Measurements from ENCODE around the gene ARF5.
"Not testable (repeated sequence)": the region's sequence is repeated elsewhere in the genome, so short reads cannot be mapped to it uniquely, and the experiment has no call there.

ARF5 gene

DNA sequence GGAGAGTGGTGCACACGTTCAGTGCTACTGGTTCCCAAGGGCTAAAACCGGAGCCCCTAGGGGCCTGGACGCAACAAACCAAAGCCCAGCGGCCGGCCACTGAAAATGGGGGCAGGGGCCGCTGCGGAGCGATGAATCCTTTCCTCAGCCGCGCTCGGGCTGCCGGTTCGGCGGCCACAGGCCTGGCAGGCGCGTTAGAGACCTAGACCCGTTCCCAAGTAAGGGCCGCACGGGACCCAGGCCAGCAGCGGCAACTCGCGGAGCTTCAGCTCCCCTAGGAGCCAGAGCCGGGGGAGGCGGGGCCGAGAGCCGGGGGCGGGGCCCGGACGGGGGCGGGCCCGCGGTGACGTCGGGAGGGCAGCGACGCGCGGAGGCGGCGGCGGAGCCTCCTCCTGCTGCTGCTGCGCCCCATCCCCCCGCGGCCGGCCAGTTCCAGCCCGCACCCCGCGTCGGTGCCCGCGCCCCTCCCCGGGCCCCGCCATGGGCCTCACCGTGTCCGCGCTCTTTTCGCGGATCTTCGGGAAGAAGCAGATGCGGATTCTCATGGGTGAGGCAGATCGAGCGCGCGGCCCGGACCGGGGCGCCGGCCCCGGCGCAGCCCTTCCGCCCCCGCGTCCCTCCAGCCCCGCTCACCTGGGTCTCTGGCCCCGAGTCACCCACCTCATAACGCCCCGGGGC, at the start of gene ARF5:
TSS of gene ARF5 (plus strand) at position 393 of the 678 bp plus-strand sequence. CDS start at position 481, 88 bp downstream.
- DNase-seq (ENCODE audit: low spot score), result peak; percentile 94

DNA sequence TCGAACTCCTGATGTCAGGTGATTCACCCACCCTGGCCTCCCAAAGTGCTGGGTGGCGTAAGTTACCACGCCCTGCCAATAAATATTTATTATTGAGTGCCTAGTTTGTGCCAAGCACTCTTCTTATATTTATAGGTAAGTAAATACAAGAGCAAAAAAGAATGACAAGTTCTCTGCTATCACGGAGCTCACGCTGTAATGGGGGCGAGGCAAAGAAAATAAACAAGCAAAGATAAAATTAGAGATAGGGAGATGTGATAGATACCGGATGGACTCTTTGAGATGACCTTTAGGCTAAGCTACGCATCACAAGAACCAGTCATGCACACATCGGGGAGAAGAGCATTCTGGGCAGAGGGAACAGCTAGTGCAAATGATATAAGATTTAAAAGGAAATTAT, 49.1 kb upstream of the ARF5 start:
- DNase-seq (ENCODE audit: low spot score), result no peak

DNA sequence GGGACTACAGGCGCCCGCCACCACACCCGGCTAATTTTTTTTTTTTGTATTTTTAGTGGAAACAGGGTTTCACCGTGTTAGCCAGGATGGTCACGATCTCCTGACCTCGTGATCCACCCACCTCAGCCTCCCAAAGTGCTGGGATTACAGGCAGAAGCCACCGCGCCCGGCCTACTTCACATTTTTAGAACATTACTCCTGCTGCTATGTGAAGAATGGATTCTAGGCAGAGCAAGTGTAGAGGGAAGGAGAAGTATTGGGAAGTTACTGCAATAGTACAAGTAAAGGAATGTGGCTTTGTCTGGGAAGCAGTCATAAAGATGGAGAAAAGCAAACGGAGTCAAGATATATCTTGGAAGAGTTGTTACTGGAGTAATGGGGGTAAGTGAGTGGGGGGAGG, 47.8 kb upstream of the ARF5 start:
- not testable (repeated sequence) for DNase-seq (ENCODE audit: low spot score)

DNA sequence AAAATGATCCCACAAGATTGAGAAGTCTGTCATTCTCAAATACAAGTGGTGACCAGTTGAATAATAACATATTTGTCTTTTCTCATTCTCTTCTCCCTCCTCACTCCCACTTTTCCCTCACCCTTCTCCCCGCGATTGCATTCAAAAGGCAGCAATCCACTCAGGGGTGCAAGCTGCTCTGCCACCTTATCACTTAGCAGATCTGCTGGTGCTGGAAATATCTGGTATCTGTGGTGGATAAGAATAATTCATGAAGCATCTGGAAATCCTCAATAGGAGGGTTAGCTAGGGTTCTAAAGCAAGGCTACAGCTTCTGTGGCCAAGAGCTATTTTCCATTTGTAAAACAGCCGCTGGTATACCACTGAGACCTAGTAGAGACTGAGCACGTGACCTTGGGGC, 46.7 kb upstream of the ARF5 start:
- no peak for DNase-seq (ENCODE audit: low spot score)

DNA sequence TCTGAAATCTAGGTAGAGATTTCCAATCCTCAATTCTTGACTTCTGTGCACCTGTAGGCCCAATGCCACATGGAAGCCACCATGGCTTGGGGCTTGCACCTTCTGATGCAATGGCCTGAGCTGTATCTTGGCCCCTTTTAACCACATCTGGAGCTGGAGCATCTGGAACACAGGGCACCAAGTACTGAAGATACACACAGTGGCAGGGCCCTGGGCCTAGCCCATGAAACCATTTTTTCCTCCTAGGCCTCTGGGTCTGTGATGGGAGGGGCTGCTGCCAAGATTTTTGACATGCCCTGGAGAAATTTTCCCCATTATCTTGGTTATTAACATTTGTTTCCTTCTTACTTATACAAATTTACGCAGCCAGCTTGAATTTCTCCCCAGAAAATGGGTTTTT, 41.9 kb upstream of the ARF5 start:
- no peak for DNase-seq (ENCODE audit: low spot score)

DNA sequence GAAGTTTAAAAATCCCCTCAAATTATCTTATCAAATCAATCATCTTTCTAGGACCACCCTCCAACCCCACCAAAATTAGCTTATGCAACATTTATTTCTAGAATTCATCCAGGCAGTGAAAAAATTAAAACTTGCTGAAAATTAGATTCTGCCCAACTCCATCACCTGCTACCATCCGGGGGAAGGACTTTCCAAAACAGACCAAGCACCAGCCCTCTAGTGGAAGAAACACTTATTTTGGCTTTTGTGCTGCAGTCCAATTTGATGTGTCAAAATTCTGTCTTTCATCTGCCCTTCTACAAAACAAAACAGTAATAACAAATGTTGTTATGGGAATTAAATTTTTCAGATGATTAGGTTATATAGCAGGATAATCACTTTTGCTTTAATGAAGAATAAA, 38.0 kb upstream of the ARF5 start:
- no peak for DNase-seq (ENCODE audit: low spot score)

DNA sequence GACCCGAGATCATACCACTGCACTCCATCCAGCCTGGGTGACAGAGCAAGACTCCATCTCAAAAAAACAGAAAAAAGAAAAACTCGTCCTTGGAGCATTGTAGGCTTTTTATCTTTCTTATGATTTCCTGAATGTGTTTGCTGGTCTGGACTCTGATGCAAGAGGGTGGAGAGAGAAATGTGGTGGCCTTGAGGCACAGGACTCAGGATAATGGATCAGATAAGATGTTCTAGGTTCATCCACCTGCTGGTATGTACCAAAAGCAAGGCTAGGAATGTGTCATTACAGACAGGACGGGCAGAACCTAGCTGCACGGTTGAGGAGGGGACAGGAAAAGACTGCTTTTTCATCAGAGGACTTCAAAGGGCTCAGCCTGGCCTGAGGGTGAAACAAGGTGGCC, 36.3 kb upstream of the ARF5 start:
- no peak for DNase-seq (ENCODE audit: low spot score)

DNA sequence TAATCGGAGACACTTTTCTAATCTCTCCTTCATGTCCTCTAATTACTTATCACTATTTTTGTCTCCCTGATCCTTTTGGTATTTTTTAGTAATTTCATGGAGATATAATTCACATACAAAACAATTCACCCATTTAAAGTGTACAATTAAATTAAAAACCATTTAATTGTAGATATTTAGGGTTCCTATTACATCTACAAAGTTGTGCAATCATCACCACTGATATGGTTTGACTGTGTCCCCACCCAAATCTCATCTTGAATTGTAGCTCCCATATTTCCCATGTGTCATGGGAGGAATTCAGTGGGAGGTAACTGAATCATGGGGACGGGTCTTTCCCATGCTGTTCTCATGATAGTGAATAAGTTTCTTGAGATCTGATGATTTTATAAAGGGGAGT, 31.8 kb upstream of the ARF5 start:
- no peak for DNase-seq (ENCODE audit: low spot score)

DNA sequence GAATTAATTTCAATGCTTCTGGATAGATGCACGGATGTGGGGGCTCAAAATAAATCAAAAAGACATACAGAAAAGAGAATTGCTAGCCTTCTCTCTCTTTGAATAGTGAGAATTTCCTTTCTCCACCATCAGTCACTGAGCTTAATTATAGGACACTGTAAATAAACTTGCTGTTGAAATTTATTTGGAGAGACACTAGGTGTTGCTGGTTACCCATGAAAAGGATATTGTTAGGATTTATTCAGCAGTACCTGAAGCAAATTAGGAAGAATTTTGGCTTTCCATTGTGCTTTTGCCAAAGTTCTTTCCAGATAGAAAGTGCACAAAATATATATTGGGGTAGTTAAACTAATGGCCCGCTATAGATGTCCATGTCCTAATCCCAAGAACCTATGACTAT, 30.4 kb upstream of the ARF5 start:
- DNase-seq (ENCODE audit: low spot score), result no peak

DNA sequence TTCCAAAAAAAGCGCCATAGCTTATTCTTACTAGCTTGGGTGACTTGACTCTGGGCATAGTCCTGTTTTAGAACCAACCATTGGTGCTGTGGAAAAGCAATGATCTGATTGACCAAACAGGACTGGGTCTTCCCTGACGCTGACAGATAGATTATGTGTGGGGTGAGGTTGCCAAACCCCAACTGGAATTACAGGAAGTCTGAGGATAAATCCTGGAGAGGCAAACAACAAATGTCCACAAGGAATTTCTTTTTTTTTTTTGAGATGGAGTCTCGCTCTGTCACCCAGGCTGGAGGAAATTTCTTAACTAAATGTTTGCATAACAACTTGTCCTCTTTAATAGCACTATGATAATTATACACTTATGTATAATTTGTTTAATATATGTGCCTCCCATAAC, 22.0 kb upstream of the ARF5 start:
- no peak for DNase-seq (ENCODE audit: low spot score)

DNA sequence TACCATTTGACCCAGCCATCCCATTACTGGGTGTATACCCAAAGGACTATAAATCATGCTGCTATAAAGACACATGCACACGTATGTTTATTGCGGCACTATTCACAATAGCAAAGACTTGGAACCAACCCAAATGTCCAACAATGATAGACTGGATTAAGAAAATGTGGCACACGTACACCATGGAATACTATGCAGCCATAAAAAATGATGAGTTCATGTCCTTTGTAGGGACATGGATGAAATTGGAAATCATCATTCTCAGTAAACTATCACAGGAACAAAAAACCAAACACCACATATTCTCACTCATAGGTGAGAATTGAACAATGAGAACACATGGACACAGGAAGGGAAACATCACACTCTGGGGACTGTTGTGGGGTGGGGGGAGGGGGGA, 20.2 kb upstream of the ARF5 start:
- not testable (repeated sequence) for DNase-seq (ENCODE audit: low spot score)

DNA sequence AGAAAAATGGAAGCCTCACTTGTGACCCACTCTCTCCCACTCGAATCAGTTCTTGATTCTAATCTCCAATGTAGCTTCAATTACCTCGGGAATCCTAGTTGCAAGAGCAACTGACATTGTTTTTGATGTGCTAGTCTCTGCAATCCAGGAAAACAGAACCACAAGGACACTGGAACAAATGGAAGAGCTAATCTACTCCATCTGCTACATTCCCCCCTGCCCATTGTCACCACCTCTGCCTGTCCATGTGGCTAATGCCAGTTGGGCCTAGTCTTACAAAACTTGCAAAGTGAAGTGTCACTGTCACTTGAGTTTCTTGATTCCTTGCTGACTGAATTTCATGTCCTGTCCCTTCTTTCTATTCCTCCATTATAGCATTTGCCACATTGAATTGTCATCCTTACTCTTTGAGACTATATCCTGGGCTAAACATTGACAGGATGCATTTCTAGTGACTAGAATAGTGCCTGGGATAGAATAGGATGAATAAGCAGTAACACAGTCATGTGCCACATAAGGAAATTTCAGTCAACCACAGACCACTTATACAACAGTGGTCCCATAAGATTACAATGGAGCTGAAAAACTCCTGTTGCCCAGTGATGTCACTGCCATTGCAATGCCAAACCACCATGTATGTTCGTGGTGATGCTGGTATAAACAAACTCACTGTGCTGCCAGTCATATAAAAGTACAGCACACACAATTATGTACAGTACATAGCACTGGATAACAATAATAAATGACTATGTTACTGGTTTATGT, 16.3 kb upstream of the ARF5 start:
- DNase-seq (ENCODE audit: low spot score), result no peak

DNA sequence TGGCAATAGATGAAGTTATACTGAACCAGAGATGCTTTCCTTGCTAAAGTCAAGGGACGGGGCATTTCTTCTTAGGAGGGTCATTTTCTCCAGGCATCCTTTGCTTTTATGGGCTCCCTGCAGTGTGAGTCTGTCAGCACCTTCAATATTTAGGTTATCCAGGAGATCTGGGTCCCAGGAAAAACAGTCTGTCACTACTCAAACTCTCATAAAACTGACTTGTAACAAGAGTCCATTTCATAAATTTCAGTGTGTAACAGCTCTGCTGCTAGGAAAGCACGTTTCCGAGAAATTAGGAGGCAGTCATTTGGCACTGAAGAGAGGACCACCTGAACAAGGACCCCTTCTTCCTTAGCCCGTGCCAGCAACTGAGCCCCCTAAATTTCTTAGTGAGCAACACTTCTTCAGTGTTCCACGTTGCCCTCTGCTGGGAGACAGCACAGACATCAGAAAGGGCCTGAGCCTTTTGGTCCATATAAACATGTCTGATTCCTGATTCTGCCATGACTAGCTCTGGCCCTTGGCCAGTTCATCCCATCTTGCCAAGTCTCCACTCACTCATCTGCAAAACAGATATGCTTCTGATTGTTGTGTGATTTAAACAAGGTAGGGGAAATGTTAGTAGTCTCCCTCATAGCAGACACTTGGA, 10.1 kb upstream of the ARF5 start:
- no peak for DNase-seq (ENCODE audit: low spot score)

DNA sequence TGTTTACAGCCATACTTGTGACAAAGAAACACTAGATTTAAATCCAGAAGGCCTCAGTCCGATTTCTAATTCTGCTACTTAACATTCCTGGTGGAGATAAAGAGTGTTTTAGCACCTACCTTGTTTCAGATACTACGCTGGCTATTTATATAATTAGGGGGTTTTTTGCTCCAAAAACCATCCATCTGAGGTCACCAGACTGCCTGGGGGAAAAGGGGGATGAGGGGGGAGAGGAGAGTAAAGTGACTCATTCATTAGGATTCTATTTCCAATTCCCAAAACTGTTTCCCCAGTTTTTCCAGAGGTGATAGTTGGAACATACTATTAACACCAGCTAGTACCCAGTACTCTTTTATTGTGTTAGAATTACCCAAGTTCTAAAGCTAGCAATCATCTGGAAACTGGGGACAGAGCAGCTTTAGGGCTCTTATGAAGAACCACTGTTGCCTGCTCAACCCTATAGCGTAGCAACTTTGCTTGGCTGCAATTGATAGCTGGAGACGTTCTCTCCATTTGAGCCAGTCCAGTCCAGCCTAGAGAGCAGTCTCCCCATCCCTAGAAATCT, 9.4 kb upstream of the ARF5 start:
- DNase-seq (ENCODE audit: low spot score), result no peak

DNA sequence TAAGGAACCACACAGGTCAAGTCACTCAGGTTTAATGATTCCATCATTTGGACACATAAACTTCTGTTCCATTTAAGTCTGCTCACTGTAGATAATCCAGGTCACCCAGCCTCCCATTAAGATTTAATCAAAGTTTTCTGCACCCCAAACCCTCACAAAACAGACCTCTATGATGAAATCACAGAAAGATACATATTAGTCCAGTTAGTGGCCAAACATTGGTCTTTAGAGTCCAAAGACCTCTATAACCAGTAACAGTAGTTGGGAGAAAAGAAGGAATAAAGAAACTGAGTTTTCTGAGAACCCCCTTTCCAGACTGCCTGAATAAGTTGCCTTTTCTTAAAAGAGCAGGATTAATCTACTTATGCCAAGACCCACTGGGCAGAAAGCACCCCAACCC, 7.6 kb upstream of the ARF5 start:
- DNase-seq (ENCODE audit: low spot score), result no peak

DNA sequence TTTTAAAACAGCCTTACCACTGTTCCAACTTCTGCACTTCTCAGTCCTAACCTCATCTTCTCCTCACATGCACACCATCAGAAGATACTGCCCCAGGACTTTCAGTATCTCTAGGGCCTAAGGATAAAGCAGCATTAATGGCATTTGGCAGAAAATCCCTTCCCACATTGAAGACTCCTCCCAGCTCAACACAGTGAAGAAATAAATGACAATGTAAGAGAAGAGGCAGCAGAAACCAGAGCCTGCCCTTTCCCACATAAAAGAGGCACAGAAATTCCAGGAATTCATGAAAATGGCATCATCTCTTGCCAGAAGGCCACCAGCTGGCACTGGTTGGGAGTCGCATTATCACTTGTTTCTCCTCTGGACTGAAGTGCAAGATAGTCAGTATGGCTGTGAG, 6.5 kb upstream of the ARF5 start:
- no peak for DNase-seq (ENCODE audit: low spot score)

DNA sequence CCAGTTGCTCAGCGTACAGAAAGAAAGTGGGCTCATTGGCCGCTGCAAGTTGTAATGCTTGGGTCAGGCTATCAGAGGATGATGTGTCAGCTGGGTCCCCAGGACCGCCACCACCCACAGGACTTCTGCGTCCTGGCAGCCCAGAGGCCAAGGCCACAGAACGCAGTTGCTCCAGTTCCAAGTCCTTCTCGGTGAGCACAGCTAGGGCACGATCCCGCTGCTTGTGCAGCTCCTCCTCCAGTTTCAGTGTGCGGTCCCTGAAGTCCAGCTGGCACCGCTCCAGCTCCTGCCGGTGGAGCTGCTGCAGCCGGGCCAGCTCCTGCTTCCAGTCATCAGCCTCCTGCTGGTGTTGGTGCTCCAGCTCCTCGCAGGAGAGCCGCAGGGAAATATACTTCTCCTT, 5.8 kb upstream of the ARF5 start:
- DNase-seq (ENCODE audit: low spot score), result no peak

DNA sequence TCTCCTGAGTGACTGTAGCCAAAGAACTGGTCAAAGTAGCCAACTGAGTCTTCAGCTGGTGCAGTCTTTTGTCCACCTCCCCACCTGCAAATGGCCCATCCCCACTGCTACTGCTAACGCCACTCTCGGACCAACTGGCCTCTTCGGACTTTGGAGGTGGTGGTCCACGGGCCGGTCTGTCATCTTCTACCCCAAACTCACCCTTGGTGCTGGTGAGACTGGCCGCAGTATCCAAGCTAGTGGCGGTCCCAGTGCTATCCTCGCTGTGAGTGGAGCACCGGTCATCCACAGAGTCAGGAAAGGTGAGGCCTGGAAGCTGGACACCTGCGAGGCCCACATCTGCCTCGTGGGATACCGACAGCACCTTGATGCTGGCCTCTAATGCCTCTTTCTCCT, 3.6 kb upstream of the ARF5 start:
- no peak for DNase-seq (ENCODE audit: low spot score)

DNA sequence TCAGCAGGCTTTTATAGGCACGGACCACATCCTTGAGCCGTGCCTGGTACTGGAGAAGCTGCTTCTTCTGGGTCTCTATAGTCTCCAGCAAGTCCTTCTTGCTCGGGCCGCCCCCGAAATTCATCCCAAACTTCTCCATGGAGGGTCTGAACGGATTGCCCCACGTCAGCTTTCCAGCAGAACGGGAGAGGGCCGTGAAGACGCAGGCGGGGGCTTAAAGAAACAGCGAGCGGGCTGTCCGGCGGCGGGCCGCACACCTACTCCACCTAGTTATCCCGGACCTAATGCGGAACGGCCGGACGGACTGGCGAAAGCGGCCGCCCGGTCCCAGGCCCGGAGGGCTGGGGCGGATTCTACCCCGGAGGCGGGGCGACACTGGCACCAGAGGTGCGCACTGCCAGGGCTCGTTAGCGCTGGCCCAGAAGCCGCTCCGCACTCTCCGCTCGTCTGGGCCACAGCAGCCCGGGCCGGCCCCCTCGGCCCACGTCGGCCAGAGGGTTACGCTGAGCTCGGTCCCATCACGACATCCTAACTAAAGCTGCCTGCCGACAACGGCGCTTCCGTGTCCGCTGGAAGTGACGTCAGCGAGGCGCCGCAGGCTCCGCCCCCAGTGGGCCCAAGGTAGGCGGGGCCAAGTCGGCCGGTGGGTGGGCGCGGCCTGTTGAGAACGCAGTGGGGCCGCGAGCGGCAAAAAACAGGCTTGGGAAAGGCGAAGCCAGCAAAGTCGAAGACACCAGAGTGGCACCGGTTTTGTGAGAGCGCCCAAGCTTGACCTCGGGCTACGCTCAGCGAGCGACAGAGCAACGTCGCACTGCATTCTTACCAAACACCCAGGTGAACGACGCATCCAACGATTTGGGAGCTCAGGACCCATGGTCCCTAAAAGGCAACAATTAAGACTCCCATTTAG, 2.9 kb upstream of the ARF5 start, which contains the start of gene GCC1:
TSS of gene GCC1 (minus strand) at position 553 of the 910 bp plus-strand sequence. CDS start at position 139, 414 bp downstream.
- peak; percentile 94 for DNase-seq (ENCODE audit: low spot score)

DNA sequence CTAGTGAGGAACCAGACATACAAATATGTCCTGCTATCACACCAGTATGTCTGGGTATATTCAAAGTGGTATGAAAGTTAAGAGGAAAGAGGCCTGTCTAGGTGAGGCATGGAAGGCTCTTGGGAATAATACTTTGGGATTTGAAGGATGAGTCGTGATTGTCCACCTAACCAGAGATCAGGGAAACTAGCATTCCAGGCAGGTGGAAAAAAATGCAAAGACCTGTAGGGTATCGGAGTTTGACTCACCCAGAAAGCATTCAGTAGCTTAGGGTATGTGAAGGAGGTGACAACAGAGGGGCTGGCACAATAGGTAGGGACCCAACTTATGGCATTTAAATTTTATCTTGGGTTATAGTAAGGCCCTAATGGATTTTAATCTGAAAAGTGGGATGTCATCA, 1.9 kb upstream of the ARF5 start:
- no peak for DNase-seq (ENCODE audit: low spot score)

DNA sequence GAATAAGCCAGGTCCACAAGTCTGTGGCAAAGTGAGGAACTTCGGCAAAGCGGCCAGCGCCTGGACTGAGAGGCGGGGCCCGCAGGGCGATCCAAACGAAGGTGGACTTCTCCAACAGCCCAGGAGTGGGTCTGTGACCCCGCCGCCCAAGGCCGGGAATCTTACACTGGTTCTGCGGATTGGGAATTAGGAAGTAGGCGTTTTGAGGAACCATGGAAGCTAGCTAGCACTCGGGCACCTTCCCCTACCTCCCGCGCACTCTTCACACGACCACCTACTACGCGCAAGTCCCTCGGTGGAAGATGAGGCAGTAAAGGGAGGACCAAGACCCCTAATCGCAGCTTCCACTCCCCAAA, 570 bp upstream of the ARF5 start:
- no peak for DNase-seq (ENCODE audit: low spot score)
